ENCODE results near the gene EVA1B. TPM values are rescaled to one million over a fixed set of nuclear protein-coding genes. Genes with fewer than 3 reads are reported as not detected.

EVA1B gene
- total and polyA plus RNA-seq, 2 of the 13 experiments (the other 11 are each of a cell fraction or from before 2014, with no cell fraction given), result 3.9 to 6.6 TPM

- TF ChIP-seq ZNF318 (CRISPR knock-in tag; IDR thresholded peaks at IDR 0.05), result no peak
- no peak for TF ChIP-seq DNMT3B (CRISPR knock-in tag; conservative IDR thresholded peaks at IDR 0.05)
- no peak for TF ChIP-seq ZNF557 (CRISPR knock-in tag; IDR thresholded peaks at IDR 0.05)
- no peak for TF ChIP-seq RNF219 (CRISPR knock-in tag; IDR thresholded peaks at IDR 0.05)
These were observed 44.2 kb downstream of the EVA1B start (continued) for GRCh38 chr1:36279110-36279788.
